Hematopoietic multipotent progenitor cell treated with erythropoietin and hydrocortisone succinate and interleukin-3 and kit ligand, for 17 days (in vitro differentiated cells): ENCODE measurements around the gene PTPN6.

ENCODE experiments used
- DNase-seq: peaks from one replicate; pipeline ENCODE4 v3.0.0-alpha.2; 2015; ENCODE audit warnings: low spot score

PTPN6 gene

GRCh38 chr12:6970096-6970527, 19.0 kb downstream of the PTPN6 start:
- DNase-seq: no peak

- no peak for DNase-seq
Observed at GRCh38 chr12:6974180-6974579, 23.0 kb downstream of the PTPN6 start.

DNA sequence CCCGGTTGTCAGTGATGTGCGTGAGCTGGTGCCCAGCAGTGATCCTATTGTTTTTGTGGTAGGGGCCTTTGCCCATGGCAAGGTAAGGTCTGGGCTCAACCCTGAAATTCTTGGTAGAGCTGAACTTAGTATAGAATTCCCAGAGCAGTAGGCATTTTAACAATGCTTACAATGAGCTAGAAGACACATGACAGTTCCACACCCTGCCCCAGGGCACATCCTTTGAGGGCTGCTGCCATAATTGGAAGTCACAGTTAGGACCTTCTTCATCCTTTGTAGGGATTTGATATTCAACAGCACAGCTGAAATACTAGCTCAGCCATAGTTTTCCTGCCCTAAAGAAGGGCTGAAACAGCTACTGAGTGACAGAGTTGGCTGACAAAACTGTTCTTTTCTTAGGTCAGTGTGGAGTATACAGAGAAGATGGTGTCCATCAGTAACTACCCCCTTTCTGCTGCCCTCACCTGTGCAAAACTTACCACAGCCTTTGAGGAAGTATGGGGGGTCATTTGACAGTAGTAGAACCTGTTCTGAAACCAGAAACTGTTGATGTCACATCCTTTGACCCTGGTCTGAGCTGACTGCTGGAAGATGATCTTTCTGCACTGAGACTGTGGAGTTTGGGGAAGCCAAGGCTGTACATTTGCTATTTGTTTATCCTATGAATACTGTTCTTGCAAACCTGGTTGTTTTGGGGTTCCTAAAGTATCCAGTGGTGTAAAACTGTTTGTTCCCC, 24.3 kb downstream of the PTPN6 start:
- no peak for DNase-seq

GRCh38 chr12:6977653-6978052, 26.5 kb downstream of the PTPN6 start:
- no peak for DNase-seq

GRCh38 chr12:6978188-6978587, 27.0 kb downstream of the PTPN6 start:
- no peak for DNase-seq

DNA sequence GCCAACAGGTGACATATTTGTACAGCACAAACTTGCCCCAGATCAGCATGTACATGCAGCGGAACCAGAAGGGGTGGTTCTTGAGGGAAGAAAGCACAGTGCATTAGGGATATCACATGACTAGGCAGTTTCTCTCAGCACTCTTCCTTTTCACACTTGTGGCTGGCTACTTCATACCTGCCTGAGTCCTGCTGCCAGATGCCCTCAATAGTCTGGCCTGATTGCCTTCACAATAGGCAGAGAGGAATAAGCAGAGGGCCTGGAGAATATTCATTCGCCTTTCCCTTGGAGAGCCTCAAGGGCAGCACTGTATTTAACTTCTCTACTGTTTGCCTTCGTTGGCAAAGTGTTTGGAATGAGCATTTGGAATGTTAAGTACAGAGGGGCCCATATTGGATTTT, 27.5 kb downstream of the PTPN6 start:
- no peak for DNase-seq

- no peak for DNase-seq
Observed at GRCh38 chr12:6979021-6979420, 27.9 kb downstream of the PTPN6 start.

- no peak for DNase-seq
Observed at GRCh38 chr12:6979453-6979852, 28.3 kb downstream of the PTPN6 start.

GRCh38 chr12:6980075-6980474, 28.9 kb downstream of the PTPN6 start:
- DNase-seq: no peak

DNA sequence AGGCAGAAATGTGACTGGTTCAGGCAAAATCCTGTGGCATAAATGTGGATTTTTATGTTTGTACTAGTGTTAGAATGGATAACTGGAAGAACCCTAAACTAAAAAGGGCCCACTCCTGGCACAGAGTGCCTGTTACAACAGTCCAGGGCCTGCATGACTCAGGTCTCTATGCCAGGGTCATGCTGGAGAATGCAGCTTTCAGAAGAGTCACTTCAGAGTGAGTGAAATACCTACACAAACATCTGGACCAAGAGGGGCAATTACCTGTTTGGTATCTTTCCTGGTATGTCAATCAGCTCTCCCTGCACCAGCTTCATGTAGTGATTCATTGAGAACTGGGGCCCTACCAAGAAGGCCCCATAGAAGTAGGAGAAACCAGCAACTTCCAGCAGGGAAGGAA, 29.6 kb downstream of the PTPN6 start:
- no peak for DNase-seq

DNA sequence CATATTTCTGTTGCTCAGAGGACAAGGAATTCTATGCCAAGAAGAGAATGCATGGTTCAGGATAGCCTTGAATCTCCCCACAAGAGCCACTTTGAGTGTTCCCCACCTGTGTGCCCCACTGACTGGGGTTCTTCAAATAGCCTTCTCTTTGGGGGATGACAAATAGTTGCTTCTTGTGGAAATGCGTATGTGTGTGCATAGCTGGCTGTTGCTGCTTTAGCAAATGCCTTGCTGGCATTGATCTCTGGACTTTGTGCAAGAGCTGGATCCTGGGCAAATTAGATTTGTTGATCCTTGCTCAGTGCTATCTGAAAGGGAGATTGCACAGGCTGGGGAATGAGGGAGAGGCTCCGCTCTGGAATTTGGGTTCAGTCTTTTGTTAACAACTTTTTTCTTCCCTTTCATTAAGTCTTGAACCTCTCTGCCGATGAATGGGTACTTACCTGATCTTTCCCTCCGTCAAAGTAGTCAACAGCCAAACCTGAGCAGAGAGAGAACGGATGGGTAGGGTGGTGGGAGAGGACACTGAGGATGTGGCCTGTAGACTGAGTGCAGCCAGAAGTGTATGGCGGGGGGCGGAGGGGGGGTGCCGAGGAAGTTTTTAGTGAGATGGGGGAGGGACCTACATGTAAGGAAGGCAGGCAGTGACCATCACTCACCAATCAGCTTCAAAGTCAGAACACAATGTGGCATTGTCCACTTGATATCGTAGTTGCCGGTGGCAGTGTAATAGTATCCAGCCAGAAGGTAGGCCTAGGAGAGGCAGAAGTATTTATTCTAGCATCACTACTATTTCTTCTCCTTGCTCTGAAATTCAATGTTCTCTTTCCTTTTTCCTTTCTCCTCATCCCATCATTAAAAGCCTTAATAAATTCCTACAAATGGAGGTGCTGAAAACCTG, 30.2 kb downstream of the PTPN6 start:
- no peak for DNase-seq

- DNase-seq: no peak
Observed at GRCh38 chr12:6982532-6982931, 31.4 kb downstream of the PTPN6 start.

GRCh38 chr12:6987956-6988553, 36.9 kb downstream of the PTPN6 start:
- no peak for DNase-seq

DNA sequence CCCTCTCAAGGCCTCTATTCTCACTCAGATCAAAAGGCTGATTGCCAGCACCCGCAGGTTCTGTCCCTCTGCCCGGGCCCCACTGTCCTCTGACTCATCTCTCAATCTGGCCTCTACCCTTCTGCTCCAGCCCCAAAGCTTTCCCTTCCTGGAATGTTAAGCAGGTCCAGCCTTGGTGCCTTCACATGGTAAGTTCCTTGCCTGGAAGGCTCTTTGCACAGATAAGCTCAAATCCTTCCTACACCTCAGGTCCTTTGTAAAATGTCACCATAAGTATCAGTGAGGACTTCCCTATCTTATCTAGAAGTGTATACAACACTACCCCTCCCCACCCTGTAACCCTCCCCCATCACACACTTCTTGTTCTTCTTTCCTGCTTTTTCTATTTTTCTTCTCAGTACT, 44.9 kb downstream of the PTPN6 start:
- no peak for DNase-seq

GRCh38 chr12:6998715-6999451, 47.7 kb downstream of the PTPN6 start:
- DNase-seq: no peak

- no peak for DNase-seq
Observed at GRCh38 chr12:7001921-7002591, 50.9 kb downstream of the PTPN6 start.

- DNase-seq: no peak
Observed at GRCh38 chr12:7004287-7004803, 53.2 kb downstream of the PTPN6 start.

GRCh38 chr12:7004840-7005239, 53.7 kb downstream of the PTPN6 start:
- no peak for DNase-seq

DNA sequence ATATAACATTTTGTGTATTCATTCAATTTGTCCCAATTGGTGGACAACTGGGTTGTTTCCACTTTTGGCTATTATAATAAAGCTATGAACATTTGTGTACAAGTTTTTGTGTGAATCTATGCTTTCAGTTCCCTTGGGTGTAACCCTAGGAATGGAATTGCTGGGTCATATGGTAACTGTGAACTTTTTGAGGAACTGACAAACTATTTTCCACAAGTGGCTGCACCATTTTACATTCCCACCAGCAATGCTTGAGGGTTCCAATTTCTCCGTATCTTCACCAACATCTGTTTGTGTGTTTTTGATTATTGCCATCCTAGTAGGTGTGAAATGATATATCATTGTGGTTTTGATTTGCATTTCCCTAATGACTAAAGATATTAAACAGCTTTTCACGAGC, 54.2 kb downstream of the PTPN6 start:
- no peak for DNase-seq

DNA sequence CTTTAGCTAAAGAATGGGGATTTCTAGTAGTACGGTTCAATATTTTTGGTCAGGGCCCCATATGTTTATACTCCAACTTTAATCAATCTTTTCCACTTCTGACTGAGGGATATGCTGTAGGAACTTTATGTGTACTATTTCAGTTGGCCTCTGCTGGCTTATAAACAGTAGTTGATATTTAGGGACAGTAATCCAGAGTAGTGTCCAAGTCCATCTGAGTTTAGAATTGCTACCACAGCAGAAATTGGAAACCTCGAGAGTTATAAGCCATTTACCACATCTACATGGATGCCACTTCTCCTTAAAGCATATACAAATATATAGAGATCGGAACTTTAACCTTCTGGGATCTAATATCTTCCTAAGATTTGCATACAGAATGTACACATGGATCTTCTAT, 55.5 kb downstream of the PTPN6 start:
- DNase-seq: no peak

DNA sequence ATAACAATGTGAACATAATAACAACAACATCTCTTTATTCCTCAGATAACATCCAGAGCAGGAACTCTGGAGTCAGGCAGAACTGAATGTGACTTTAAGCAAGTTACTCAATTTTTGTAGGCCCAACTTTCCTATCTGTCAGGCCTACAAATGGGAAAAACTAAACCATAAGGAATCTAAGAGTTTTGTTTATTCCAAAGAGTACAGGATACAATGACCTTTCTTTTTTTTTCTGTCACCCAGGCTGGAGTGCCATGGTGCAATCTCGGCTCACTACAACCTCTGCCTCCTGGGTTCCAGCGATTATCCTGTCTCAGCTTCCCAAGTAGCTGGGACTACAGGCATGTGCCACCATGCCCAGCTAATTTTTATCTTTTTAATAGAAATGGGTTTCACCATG, 57.7 kb downstream of the PTPN6 start:
- DNase-seq: no peak
